ENCODE data around the gene PKP1.
A peak's percentile ranks its signal among the peaks of the same experiment; 100 is the strongest.

Gene PKP1

DNA sequence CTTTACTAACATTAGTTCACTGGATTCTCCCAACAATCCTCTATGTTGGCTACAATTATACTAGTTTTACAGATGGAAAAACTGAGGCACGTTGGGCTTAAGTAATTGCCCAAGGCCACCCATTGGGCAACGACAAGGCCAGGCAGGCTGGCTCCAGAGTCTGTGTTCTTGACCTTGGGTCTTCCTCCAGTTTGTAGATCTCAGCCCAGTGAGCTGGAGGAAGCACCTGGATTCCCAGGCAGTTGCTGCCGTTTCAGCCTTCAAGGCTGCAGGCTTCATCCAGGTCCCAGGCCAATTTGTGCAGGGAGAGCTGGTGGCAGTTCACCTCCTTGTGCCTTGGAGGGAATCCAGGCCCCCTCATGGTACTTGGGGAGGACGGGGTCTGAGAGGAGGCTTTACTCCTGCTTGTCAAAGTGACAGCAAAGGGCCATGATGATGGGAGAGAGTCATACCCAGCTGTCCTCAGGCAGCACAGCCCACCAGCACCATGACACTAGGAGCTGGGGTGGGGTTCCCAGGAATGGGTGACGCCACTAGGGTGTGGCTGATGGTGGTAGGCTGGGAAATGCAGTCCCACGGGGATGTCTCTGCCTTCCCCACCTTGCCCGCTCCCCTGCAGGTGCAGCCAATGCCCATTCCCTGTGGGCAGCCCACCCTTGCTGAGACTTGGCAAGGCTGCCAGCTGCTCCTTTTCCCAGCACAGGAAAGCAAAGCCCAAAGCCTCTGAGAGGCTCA lies 27.1 kb downstream of the PKP1 start:
- no peak for DNase-seq

DNA sequence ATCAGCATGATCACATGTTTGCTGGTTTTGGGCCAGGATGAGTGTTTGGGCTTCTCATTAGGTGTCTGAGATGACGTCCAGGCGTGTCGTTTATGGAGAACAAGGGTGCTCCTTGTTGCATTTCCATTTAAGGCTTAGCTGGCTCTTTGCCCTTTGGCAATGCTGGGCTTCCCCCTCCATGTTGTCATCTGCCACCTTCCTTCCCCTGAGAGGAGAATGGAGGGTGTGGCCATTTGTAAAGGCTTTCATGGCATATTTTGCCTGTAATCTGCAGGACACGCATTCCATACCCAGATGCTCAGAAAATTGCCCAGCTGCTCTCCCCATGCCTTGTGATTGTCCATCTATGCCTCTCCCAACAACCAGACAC lies 27.7 kb downstream of the PKP1 start:
- DNase-seq, result no peak

DNA sequence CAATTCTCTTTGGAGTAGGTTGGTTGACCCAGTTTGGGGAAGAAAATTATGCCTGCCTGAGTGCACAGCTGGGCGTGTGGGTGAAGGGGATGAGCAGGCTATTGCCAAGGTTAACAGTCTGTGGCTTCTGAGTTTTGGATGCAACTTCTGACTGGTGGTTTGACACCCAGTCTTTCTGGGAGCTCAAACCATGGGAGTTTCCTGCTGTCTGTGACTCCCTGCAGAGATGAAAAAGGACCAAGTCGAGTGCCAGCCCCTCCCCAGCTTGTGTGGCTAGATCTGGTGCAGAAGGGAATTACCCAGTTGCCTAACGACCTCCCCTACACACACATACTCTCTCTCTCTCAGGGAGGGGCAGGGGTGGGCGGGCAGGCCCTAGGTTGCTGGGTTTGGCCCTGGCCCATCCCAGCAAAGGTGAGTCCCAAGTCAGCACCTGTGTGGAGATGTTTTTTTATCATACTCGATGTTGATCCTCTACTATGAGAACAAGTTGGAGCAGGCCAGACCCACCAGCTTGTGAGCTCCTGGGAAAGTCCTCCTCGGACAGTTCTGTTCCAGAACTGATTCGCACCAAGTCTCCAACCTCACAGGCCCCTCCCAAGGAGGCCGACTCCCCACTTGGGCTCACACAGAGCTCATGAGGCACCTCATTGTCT lies 28.2 kb downstream of the PKP1 start:
- DNase-seq, result peak in 1 of 5 donors; percentile 22

DNA sequence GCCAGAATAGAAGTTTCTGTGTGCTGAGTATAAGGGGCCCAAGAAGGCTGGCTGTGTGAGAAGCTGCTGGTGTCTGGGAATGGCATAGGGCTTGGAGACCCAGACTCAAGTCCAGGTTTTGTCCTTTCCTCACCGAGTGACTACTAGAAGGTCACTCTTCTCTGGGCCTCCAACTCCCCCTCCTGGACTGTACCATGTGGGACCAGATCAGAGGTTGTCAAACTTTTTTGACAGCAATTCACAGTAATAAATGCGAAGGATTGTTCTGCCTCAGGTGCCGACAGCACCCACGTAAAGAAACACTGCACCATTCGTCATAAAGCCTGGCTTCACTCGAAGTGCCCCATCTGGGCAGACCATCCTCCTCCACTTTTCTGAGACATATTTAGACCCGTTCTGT lies 29.0 kb downstream of the PKP1 start:
- no peak for DNase-seq

DNA sequence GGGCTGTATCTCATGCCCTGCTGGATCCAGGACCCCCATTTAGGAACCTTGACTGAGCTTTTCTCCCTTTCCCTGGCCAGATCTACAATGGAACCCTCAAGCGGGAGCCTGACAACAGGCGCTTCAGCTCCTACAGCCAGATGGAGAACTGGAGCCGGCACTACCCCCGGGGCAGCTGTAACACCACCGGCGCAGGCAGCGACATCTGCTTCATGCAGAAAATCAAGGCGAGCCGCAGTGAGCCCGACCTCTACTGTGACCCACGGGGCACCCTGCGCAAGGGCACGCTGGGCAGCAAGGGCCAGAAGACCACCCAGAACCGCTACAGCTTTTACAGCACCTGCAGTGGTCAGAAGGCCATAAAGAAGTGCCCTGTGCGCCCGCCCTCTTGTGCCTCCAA lies 29.8 kb downstream of the PKP1 start:
- DNase-seq, result no peak

DNA sequence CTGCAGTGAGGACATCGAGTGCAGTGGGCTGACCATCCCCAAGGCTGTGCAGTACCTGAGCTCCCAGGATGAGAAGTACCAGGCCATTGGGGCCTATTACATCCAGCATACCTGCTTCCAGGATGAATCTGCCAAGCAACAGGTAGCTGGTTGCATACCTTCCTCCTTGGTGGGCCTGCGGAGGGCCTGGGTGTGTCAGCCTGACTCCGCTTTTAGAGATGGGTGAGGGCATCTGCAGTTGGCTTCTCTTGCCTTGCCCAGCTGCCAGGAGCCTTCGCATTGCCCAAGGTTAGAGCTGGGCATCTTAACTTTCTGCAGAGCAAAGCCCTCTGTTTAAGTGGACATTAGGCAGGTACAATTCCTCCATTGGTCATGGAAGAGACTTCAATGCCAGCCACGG lies 33.2 kb downstream of the PKP1 start:
- no peak for DNase-seq

DNA sequence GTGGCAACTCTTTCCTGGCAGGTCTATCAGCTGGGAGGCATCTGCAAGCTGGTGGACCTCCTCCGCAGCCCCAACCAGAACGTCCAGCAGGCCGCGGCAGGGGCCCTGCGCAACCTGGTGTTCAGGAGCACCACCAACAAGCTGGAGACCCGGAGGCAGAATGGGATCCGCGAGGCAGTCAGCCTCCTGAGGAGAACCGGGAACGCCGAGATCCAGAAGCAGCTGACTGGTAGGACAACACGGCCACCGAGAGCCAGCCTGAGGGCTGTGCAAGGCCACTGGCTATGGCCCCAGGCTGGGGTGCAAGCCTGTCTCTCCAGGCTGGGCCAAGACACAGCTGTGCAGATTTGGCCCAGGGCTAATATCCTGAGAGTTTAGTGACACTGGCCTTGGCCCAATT lies 34.2 kb downstream of the PKP1 start:
- no peak for DNase-seq

DNA sequence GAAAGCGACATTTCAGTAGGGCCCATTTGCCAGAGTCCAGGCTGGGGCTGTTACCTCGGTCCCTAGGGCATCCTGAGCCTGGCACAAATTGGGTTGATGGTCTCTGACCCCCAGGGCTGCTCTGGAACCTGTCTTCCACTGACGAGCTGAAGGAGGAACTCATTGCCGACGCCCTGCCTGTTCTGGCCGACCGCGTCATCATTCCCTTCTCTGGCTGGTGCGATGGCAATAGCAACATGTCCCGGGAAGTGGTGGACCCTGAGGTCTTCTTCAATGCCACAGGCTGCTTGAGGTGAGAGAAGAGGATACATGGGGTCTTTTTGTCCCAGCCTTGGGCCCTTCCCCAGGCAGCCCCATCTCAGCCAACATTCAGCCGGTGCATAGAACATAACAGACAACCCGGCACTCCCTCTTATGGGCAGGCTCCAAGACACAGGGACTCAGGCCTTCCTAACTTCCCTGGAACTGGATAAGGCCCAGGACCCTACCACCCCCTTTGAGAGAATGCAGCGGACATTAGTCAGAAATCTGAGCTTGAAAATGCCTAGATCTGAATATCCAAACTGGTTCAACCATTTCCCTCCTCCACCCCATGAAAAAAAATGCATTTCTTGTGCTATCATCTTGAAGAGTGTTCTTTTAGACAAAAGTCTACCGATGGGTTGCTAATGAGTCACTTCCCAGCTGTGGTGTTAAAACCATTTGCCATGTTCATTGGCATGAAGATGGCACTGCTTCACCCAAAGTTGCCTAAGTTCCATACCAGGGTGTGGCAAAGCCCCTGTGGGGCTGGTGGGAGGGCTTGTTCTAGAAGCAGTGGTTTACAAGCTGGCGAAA lies 35.4 kb downstream of the PKP1 start:
- DNase-seq, result no peak

DNA sequence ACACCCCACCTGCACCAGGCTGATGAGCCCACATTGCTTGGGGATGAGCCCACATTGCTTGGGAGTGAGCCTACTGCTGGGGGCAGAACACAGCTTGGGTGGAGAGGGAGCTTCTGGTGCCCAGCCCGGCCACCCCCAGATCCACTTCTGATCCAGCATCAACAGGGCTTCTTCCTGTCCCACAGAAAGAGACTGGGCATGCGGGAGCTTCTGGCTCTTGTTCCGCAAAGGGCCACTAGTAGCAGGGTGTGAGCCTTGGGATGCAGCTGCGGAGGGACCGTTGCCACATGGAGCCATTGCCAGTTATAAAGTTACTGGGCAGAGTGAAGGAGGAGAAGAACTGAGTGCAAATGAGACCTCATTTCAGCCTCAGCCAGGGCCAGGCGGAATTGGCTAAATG lies 36.3 kb downstream of the PKP1 start:
- no peak for DNase-seq

DNA sequence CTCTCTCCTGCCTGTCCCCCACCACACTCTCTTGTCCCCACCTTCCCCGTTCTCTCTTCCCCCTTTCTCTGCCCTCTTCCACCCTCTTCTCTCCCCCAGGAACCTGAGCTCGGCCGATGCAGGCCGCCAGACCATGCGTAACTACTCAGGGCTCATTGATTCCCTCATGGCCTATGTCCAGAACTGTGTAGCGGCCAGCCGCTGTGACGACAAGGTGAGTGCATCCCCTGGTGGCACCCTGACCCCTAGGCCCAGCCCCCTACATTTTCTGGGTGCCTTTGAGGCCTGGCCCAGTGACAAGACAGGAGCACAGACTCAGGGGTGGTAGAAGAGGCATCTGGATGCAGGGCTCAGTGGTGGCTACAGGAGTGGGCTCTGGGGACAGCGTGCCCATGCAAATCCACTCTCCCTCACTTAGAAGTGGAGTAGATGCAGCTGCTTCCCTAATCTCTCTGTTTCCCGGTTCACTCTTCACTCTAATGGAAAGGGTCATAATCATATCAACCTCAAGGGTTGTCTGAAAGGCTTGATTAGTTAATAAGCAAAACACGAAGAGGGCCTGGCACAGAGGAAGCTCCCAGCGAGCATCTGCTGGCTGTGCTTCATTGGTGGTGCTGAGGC lies 37.0 kb downstream of the PKP1 start:
- no peak for DNase-seq

DNA sequence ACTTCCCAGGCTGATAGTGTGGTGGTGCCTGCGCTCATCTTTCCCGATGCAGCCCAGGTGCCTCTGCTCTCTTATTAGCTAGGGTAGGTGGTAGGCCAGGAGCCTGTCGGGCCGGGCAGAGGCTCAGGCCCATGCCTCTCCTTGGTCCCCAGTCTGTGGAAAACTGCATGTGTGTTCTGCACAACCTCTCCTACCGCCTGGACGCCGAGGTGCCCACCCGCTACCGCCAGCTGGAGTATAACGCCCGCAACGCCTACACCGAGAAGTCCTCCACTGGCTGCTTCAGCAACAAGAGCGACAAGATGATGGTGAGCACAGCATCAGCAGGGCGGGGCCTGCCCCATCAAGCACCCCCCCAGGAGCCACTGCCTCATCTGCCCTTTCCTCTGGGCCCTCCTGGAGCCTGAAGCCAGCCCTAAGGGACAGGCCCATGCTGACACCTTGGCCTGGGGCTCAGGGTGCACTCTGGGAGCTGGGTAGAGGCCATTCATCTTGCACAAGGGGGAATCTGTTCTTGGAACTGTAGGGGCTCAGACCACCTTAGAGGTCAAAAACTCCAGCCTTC lies 38.6 kb downstream of the PKP1 start:
- DNase-seq, result no peak

DNA sequence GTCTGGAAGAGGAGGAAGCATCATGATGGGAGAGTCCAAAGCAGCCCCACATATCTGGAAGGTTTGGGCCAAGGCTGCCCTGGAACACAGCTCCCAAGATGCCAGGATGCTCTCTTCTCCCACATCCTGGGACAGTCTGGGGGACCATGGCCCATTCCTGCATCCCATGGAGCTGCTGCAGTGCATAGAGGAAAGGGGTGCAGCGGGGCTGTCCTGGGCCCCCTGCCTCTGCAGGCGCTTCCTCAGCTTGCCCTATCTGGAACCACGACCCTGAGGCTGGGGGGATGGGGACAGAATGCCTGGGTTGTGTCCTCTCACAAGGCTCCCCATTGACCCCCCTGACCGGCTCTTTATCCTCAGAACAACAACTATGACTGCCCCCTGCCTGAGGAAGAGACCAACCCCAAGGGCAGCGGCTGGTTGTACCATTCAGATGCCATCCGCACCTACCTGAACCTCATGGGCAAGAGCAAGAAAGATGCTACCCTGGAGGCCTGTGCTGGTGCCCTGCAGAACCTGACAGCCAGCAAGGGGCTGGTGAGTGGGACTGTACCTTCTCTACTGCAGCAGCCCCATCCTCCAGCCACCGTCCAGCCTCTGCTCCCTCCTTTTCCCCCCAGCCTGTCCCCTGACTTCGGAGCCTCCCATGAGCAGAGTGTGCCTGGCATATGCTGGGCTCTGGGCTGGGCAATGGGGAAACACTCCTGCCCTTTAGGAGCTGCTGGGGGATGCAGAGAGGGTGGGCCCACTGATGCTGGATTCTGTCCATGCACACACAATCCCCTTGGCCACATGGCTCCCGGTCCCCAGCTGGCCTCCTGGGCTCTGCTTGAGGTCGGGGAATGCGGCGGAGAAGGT lies 39.6 kb downstream of the PKP1 start:
- DNase-seq, result no peak

DNA sequence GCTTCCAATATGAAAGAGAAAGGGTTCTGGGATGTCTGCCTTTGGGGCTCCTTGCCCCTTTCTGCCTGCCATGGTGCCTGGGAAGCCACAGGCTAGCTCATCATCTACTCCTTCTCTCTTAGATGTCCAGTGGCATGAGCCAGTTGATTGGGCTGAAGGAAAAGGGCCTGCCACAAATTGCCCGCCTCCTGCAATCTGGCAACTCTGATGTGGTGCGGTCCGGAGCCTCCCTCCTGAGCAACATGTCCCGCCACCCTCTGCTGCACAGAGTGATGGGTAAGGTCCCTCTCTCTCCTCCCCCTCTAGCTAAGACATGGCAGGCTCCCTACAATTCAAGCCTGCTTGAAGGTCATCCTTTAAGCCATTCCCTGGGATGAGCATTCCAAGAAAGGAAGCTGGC lies 41.0 kb downstream of the PKP1 start:
- no peak for DNase-seq

DNA sequence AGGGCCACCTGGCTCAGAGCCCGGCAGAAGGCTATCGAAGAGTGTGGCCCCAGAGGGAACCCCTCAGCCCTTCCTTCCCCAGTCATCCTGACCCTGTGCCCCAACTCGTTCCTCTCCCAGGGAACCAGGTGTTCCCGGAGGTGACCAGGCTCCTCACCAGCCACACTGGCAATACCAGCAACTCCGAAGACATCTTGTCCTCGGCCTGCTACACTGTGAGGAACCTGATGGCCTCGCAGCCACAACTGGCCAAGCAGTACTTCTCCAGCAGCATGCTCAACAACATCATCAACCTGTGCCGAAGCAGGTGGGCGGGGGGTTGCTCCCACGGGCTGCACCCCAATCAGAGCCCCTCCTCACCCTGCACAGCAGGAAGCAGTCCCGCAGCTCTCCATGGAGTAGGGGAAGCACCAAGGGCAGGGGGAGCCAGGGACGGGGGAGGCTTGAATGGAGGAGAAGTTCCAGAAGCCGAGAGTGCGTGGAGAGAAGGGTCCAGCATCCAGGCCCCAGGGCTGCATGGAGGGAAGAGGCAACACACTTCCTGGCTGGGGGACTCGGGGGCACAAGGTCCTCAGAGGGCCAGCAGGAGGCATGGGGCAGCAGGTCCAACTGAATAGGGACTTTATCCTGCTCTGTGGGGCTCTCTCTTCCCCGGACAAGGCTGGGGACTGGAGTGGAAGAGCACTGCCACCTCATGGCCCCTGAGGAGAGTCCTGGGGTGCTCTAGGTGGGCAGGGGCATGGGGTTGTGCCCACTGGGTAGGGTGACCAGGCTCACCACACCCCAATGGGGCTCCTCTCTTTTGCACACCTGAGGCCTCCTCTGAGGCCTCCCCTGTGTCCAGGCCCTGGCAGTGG lies 41.7 kb downstream of the PKP1 start:
- DNase-seq, result no peak

DNA sequence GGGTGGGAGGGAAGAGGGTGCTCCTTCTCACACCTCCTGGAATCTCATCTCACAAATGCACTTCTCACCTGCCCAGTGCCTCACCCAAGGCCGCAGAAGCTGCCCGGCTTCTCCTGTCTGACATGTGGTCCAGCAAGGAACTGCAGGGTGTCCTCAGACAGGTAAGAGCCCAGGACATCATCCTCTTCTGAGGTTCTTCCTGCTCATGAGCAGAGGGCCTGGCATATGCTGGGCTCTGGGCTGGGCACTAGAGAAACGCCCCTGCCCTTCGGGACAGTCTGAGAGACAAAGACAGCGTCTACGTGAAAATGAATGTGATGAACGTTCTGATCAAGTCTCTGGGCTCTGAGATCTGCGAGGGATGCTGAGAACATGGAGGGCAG lies 42.4 kb downstream of the PKP1 start:
- DNase-seq, result no peak

DNA sequence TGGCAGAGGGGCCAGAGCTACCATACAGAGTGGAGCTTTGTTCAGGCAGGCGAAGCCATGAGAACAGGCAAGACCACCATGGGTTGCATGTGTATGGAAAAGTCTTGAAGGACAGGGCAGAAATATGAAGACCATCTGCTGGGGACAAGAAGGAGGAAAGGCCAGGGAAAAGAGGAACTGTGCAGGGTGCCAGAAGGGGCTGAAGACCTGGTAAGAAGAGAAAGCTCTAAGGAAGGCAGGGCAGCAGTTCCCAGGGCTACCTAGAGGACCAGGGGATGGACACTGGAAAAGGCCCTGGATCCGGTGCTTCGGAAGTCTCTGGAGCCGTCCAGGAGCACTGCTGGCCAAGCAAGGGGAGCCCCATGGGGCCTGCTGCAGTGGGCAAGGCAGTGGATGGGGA lies 43.4 kb downstream of the PKP1 start:
- DNase-seq, result no peak

DNA sequence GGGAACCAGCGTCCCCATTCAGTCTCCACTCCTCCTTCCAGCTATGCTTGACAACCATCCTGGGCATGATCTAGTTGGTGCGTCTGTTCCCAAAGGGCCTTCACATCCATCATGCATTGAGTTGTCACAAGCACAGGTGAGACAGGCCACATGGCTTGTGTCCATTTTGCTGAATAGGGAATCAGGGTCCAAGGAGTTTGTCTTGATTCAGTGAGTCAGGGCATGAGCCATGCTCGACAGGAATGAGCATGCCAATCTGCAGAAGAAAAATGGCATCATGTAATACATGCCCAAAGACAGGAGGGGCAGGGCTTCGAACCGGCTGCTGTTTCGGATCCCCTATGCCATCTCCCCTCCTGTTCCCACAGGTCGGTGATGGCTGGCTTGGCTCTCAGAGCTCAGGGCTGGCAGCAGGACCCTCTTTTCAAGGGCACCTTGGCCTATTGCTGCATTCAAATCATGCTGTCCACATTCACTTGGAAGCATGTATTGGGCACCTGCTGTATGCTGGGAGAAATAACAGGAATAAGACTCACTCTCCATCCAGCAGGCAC lies 44.5 kb downstream of the PKP1 start:
- DNase-seq, result no peak

DNA sequence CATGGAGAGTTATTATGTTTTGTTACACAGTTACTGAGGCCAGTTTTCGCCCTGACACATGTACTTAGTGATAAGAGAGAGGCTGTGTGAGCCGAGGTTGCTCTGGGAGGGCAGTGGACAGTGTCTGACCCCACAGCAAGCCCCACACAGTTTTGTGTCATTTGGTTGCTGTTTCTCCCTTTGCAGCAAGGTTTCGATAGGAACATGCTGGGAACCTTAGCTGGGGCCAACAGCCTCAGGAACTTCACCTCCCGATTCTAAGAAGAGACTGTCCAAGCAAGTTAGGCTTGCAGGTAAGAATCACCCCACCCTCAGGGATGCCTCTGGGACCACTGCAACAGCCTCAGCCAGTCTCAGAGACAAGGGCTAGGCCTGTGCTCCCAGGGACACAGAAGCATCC lies 45.3 kb downstream of the PKP1 start:
- DNase-seq, result no peak

DNA sequence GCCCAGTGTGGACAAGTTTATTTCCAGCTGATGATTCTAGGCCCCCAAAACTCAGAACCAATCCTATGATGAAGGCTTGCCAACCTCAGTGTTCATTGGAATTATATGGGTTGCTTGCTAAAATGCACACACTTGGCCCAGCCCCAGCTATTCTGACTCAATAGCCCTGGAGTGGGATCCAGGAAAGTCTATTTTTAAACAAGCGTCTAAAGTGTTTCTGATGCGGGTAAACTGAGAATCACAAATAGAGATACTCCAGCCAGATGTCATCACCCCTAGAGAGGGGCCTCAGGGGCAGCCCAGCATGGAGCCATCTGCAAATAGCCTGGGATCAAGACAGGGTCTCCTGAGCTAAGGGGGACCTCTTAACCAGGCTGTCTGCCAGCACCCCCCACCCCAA lies 46.0 kb downstream of the PKP1 start:
- no peak for DNase-seq

DNA sequence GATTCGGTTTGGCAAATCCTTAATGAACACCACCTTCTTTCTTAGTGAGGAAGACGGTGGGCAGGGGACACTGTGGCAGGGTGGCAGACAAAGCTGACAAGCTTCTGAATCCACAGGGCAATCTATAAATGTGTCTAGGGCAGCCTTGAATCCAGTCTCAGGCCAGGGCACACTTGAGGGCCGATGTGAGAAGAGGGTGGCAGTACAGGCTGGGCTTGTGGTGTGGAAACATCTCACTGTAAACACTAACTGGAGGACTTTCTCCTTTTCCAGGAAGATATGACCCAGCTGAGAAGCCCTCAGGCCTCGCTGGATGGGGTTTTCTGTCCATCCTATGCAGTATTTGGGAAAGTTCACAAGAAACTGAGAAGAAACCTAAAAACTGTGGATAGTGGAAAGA lies 46.5 kb downstream of the PKP1 start:
- no peak for DNase-seq

DNA sequence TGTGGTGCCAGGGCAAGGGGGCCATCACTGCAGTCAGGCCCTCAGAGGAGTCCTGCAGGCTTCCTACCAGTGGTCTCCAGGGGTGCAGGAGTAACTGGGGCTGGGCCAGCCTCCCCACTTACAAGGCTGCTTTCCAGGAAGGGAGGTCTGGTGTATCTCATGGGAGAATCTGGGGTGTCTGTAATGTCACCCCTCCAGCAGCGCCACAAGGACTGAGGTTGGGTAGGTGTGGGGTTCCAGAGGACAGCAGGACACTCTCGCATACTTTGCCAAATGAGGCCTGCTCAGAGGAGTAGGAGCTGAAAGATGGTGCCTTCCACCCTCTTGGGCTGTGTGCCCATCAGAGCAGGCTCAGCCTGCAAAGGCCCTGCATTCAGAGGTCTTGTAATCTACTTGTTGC lies 47.2 kb downstream of the PKP1 start:
- no peak for DNase-seq
